K562 (cell line): Measurements from ENCODE around the gene TRIM10.

Experiments
- JUND ChIP-seq, 2 experiments: IDR thresholded peaks; 2 replicates in 1 of 2; 3 replicates in 1 of 2; pipeline ENCODE4 v1.6.1; 2011; ENCODE audit warnings: borderline replicate concordance in 2 of 2, low read depth in 2 of 2, low read length in 2 of 2, improper control_type of control experiment in 1 of 2, missing biosample characterization in 1 of 2, missing genetic modification characterization in 1 of 2, missing genetic modification reagents in 1 of 2
- MYC ChIP-seq, 2 experiments: fragments of 250-450 bp in 1 of 2; sonication (Bioruptor Pico) in 1 of 2; IDR thresholded peaks; 2 replicates each; pipeline versions ENCODE4 v1.5.1 to v1.6.1; 2012 to 2021; ENCODE audit warnings: low read depth in 2 of 2, borderline replicate concordance in 1 of 2, improper control_type of control experiment in 1 of 2, low read length in 1 of 2, mild to moderate bottlenecking in 1 of 2, moderate library complexity in 1 of 2
- RAD21 ChIP-seq, 2 experiments: fragments of 250-450 bp in 1 of 2; fragments of 450-650 bp in 1 of 2; sonication (Bioruptor Pico) in 1 of 2; formaldehyde crosslinking in 1 of 2; IDR thresholded peaks in 1 of 2; conservative IDR thresholded peaks in 1 of 2; 2 replicates each; pipeline versions ENCODE4 v1.4.0 to v1.8.0; 2020 to 2022; ENCODE audit warnings: mild to moderate bottlenecking in 2 of 2, moderate library complexity in 1 of 2
- SMARCC2 ChIP-seq: fragments of 450-650 bp; IDR thresholded peaks from 2 replicates; pipeline ENCODE4 v1.6.1; 2017; ENCODE audit warnings: antibody characterized with exemption, moderate library complexity, mild to moderate bottlenecking, low read depth
- SP1 ChIP-seq: sonication (generic); formaldehyde crosslinking; IDR thresholded peaks from 2 replicates; pipeline ENCODE4 v1.8.1; 2022; ENCODE audit warnings: mild to moderate bottlenecking, missing genetic modification reagents
- ZNF197 ChIP-seq: fragments of 200-800 bp; sonication (Bioruptor generic); IDR thresholded peaks from 2 replicates; pipeline ENCODE4 v1.6.1; 2016; ENCODE audit warnings: low read depth, missing genetic modification characterization, missing compliant biosample characterization
- ZNF239 ChIP-seq: fragments of 250-450 bp; sonication (Bioruptor Pico); IDR thresholded peaks from 2 replicates; pipeline ENCODE4 v1.4.0; 2020; ENCODE audit warnings: mild to moderate bottlenecking
- ZNF655 ChIP-seq: fragments of 250-450 bp; sonication (Bioruptor Pico); IDR thresholded peaks from 2 replicates; pipeline ENCODE4 v1.5.0; 2021

GRCh38 chr6:30185846-30186484 lies 25.0 kb upstream of the TRIM10 start:
- TF ChIP-seq ZNF197 (CRISPR knock-in tag) (no peak), ZNF239 (no peak), SP1 (CRISPR knock-in tag) (no peak), RAD21 (CRISPR knock-in tag; conservative IDR thresholded peaks at IDR 0.05 in 1 of 2, IDR thresholded peaks at IDR 0.05 in 1 of 2) (no peak), JUND (IDR thresholded peaks at IDR 0.05; ENCODE audit: borderline replicate concordance, low read depth, low read length) (no peak), JUND (tag; IDR thresholded peaks at IDR 0.05; ENCODE audit: borderline replicate concordance, low read depth, low read length) (no peak), SMARCC2 (no peak), MYC (IDR thresholded peaks at IDR 0.05; ENCODE audit: low read depth, low read length) (no peak), MYC (CRISPR knock-in tag; IDR thresholded peaks at IDR 0.05; ENCODE audit: borderline replicate concordance, low read depth) (no peak), ZNF655 (CRISPR knock-in tag) (no peak)
